G401.6 (cell line): ENCODE results near the gene AK5.
A peak's percentile ranks its signal among the peaks of the same experiment; 100 is the strongest.

Experiments
- FAIRE-seq: peaks from 2 replicates; lab custom pipeline; 2012; peaks lifted over from hg19 to GRCh38; lab: Jason Lieb, UNC

Gene AK5

DNA sequence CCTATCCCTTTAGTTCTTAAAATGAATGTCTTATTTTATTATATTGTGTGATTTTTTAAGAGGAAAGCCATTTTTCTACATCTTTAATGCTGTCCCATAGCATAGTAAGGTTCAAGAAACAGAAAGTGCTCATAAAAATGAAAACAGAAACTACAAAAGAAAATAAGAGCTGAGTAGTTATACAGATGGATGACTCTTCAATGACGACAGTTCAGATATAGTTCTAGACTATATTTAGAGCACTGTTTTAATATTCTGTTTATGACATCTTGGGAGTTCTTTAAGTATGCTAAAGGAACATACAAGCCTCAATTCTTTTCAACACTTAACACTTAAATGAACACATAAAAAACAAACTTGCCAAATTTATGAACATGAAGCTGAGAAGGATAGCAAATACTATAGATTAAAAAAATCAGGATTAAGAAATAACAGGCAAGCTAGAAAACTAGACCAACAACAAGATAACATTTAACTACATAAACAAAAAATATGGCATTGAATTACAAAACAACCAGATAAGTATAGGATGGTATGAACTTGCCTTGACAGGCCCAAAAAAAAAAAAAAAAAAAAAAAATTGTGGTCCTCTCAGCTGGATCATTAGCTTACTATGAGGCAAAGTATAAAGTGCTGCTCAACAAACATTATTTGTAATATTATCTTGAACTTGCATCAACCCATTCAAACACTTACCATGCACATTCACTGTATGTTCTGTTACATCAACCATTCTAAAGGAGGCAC, 312.7 kb downstream of the AK5 start:
- peak; percentile 50 for FAIRE-seq

DNA sequence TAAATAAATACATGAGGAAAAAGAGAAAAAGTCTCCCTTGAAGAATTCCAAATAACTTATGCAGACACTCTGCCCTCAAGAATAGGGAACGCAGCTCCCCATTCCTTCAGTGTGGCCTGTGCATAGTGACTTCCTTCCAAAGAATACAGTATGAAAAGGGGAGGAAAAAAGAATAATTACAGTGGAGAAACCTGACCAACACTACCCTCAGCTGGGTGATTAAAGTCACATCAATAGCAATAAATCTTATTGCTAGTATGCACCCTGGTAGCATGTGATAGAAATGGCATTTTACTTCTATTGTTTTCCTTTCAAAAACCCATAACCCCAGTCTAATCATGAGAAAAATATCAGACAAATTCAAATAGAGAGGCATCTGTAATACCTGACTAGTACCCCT, 315.5 kb downstream of the AK5 start:
- no peak for FAIRE-seq

DNA sequence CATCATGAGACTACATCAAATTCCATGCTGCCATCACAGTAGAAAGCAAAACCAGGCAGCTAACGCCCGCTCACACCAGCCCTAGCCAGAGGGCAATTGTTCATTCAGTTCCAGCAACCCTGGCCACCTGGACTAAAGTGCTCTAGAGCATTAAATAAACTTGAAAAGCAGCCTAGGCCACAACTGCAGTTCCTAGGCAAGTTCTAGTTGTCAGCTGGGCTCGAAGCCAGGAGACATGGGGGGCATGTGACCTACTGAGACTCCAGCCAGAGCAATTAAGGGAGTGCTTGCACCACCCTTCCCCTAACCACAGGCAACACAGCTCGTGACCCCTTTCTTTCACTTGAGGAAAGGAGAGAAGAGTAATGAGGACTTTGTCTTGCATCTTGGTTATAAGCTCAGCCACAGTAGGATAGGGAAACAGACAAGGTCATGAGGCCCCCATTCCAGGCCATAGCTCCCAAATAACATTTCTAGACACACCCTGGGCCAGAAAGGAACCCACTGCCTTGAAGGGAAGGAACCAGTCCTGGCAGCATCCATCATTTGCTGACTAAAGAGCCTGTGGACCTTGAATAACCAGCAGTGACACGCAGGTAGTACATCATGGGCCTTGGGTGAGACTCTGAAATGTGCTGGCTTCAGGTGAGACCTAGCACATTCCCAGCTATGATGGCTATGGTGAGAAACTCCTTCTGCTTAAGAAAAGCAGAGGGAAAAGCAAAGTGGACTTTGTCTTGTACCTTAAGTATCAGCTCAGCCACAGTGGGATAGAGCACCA, 323.6 kb downstream of the AK5 start:
- no peak for FAIRE-seq

DNA sequence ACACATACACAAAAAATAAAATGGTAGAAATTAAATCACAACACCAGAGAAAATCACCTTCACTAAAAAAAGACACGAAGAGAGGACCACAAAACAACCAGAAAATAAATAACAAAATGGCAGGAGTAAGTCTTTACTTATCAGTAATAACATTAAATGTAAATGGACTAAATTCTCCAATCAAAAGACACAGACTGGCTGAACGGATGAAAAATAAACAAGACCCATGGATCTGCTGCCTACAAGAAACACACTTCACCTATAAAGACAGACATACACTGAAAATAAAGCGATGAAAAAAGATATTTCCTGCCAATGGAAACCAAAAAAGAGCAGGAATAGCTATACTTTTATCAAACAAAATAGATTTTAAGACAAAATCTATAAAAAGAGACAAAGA, 327.1 kb downstream of the AK5 start:
- FAIRE-seq = no peak
